T47D (cell line): ENCODE measurements around the gene MINDY1.

ENCODE experiments used
- DNase-seq, 2 experiments: peaks; one replicate each; pipeline versions ENCODE4 v3.0.0 to v3.0.0-alpha.2; 2011 to 2012; ENCODE audit warnings: low read depth in 1 of 2, low spot score in 1 of 2
- JUND ChIP-seq: IDR thresholded peaks from 2 replicates; pipeline ENCODE4 v1.6.1; 2012; ENCODE audit warnings: low read depth
- in situ Hi-C: cut with HindIII; loops from 2 replicates; pipeline ENCODE4 v1.10.0; 2016; ENCODE audit warnings: low sequenced_read_pairs, low pct_unique_long_range_greater_than_20kb

The MINDY1 gene

GRCh38 chr1:151009206-151009587 is 2.5 kb upstream of the MINDY1 start:
- in situ Hi-C loops, result no loop called here
- no peak for DNase-seq
- TF ChIP-seq JUND, result no peak

- peak; percentile 95 to 99 for DNase-seq
- TF ChIP-seq JUND, result no peak
- in situ Hi-C loops, result no loop called here
These were observed 1.8 kb upstream of the MINDY1 start, which contains the start of gene PRUNE1 for GRCh38 chr1:151008244-151009205. Gene PRUNE1, plus strand, starts transcription at chr1:151008449. Its CDS starts 184 bp downstream, at chr1:151008633.

GRCh38 chr1:151007853-151008243 is 1.1 kb upstream of the MINDY1 start:
- in situ Hi-C loops, result no loop called here
- TF ChIP-seq JUND, result no peak
- DNase-seq, result no peak

DNA sequence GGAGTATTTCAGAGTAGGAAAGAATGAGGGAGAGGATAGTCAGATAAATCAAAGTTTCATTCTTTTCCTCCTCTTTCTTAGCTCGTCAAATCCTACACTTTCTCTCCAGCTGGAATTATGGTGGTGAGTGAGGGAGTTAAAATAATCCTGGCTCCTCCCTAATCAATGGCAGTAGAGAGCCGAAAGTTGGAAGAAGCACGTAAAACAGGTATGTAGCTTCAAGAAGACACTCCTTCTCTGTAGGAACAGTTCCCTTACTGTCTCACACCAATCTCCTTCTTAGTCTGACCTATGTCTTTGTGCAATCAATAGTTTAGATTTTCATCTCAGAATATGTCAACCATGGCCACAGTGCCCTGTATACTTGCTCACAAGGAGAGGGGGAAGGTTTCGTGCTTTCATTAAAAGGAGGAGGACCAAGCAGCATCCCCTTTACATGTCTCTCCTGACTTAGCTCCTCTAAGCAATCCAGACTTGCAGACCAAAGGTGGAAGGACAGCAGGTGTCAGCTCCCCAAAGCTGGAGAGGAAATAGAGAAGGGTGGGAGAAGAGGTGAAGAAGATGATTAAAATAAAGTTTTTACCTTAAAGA is 878 bp downstream of the MINDY1 start:
- no peak for TF ChIP-seq JUND
- in situ Hi-C loops, result no loop called here
- peak in 1 of 2 experiments; percentile 43 for DNase-seq

DNA sequence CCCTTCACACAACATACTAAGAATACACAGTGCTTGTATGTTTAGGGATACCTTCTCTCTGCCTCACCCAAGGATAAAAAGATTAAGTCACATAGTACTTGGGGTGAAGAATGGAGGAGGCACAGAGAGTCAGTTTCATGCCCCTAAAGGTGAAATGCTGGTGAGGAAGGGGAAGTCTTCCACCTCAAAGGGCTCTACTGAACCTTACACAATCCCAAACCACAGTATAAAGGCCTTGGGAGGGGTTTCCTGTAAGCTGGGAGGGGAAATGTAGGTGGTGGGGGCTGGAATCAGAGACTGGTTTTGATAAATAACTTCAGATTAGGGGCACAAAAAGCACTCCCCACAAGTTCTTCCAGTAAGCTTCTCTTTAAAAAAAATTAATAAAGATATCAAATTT is 3.5 kb downstream of the MINDY1 start:
- no peak for DNase-seq
- in situ Hi-C loops, result no loop called here
- TF ChIP-seq JUND, result no peak

- peak in 1 of 2 experiments; percentile 20 for DNase-seq
- in situ Hi-C loops, result no loop called here
- no peak for TF ChIP-seq JUND
These were observed 4.1 kb downstream of the MINDY1 start for GRCh38 chr1:151002611-151003010.

DNA sequence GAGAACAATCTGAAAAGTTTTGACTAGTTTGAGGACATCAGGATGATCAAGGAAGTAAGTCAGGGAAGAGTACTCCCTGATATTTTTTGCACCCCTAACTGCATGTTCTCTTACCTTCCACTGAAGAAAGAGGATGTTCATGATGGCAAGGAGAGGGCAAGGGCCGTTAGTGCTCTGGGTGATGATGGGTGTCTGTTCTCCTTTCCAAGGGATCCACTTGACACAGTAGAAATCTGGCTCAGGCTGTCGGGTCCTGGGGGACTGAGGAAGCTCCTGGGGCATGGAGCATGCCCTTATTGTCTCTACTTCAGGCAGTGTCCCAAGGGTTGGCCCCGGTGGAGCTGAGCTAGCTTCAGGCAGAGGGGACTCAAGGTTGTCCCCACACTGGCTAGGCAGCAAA is 4.7 kb downstream of the MINDY1 start:
- DNase-seq, result no peak
- no peak for TF ChIP-seq JUND
- in situ Hi-C loops, result no loop called here

GRCh38 chr1:151001602-151002001 is 5.1 kb downstream of the MINDY1 start:
- TF ChIP-seq JUND, result no peak
- no peak for DNase-seq
- in situ Hi-C loops, result no loop called here

DNA sequence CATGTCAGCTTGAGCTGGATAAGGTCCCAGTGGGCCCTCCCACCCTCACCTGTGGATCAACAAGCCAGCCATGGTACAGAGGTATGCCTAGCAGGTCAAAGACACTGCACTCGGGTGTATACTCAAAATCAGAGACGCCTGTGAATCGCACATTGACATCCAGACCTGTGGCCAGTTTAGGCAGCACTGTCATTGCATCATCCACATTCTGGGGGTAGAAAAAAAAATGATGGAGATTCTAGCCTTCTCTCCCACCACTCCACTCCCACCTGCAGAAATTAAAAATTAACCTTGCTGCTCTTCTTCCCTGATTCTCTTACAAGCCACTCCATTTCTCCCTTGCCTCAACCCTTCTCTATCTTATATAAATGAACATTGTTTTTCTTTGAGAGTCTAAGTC is 6.3 kb downstream of the MINDY1 start:
- no peak for DNase-seq
- in situ Hi-C loops, result no loop called here
- TF ChIP-seq JUND, result no peak

DNA sequence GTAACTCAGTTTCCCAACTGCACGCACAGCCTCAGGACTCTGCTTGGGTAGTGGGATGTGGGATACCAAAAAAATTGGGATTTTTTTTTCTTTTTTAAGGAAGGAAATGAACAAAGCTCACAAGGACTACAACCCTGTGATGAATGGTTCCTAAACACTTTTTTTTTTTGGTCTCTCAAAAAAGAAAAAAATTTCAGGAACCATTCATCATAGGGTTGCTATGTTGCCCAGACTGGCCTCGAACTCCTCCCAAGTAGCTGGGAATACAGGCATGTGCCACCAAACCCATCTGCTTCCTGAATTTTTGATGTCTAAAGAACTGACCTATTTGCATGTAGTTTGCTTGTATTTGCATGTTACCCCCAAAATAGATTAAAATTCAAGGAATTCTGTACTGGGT is 6.8 kb downstream of the MINDY1 start:
- in situ Hi-C loops, result no loop called here
- no peak for TF ChIP-seq JUND
- no peak for DNase-seq

GRCh38 chr1:150999051-150999674 is 7.5 kb downstream of the MINDY1 start:
- in situ Hi-C loops, result no loop called here
- TF ChIP-seq JUND, result no peak
- DNase-seq, result no peak

DNA sequence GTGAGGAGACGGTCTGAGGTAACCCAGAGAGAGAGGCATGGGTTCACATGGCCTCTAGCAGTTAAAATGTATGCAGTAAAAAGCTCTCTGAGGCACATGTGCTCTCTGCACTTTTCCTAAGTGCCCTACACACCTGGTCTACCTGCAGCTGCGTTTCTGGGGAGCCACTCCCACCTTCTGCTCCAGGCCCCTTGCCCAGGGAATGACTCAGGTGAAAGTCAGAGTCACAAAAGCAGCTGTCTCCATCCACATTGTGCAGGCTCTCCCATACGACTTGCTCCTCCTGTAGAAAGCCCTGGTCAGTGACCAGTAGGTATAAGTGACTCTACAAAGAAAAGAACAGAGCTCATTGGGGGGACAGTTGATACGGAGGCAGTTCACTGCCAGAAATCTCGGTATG is 8.8 kb downstream of the MINDY1 start:
- no peak for DNase-seq
- no peak for TF ChIP-seq JUND
- in situ Hi-C loops, result no loop called here
